ENCODE results near the gene RASGRP2. TPM values are rescaled to one million over a fixed set of nuclear protein-coding genes. Genes with fewer than 3 reads are reported as not detected.

Gene RASGRP2
- total RNA-seq, 1 donor from 2014 or later = 12.0 TPM

GRCh38 chr11:64726211-64726641 is 17.7 kb downstream of the RASGRP2 start:
- Histone ChIP-seq H3K36me3 (ENCODE audit: control insufficient read depth in 3 of 3, insufficient read depth in 3 of 3, low read length in 3 of 3) (peaks cover 3% of the 10 kb centered on the region in 3 donors), H3K27me3 (ENCODE audit: control insufficient read depth in 3 of 3, insufficient read depth in 3 of 3, low read length in 3 of 3) (peaks cover 11 to 13% (median 12%) of the 10 kb centered on the region in 3 donors), H3K9me3 (ENCODE audit: control insufficient read depth in 3 of 3, low read length in 3 of 3) (no peaks in the 10 kb centered on the region), H3K27ac (ENCODE audit: low read depth, low read length) (no peak overlapping the region), H3K4me3 (ENCODE audit: low read length in 3 of 3) (no peak overlapping the region), H3K4me1 (ENCODE audit: control insufficient read depth in 3 of 3, insufficient read depth in 3 of 3, low read length in 3 of 3) (peaks cover 0 to 5% (median 4%) of the 10 kb centered on the region in 3 donors), H3K9ac (ENCODE audit: low read depth in 1 of 3, low read length in 3 of 3) (no peak overlapping the region)

DNA sequence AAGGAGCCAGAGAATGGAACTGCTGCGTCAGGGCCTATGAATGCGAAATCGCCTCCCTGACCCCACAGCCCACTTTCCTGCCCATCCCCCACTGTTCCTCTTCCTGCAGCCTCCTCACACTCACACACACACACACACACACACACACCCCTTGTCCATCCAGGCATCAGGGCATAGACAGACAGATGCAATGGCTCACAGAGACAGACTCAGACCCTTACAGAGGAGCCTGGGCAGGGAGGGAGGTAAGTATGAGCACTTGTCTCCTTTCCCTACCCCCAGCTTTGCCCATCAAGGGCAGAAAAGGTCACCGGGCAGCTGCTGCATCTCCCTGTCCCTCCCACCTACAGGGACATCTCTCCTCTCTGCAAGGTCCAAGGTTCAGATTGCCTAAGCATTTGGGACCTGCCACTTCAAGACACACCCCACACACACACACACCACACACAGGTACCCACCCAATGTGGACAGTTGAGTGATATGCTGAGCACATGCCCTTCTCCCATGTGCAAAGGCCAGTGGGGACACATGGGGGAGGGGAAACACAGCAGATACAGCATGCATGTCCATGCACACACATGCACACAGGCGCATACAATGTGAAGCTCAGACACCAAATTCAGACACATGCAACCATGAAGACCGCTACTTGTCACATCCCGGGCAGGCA is 18.9 kb downstream of the RASGRP2 start:
- peaks cover 0 to 5% (median 4%) of the 10 kb centered on the region in 3 donors for H3K4me1 ChIP-seq (ENCODE audit: control insufficient read depth in 3 of 3, insufficient read depth in 3 of 3, low read length in 3 of 3)
- H3K27ac ChIP-seq (ENCODE audit: low read depth, low read length) = no peak overlapping the region
- no peaks in the 10 kb centered on the region for H3K9me3 ChIP-seq (ENCODE audit: control insufficient read depth in 3 of 3, low read length in 3 of 3)
- H3K4me3 ChIP-seq (ENCODE audit: low read length in 3 of 3) = no peak overlapping the region
- H3K9ac ChIP-seq (ENCODE audit: low read depth in 1 of 3, low read length in 3 of 3) = no peak overlapping the region
- H3K36me3 ChIP-seq (ENCODE audit: control insufficient read depth in 3 of 3, insufficient read depth in 3 of 3, low read length in 3 of 3) = peaks cover 0 to 3% (median 0%) of the 10 kb centered on the region in 3 donors
- peaks cover 22 to 23% (median 22%) of the 10 kb centered on the region in 3 donors for H3K27me3 ChIP-seq (ENCODE audit: control insufficient read depth in 3 of 3, insufficient read depth in 3 of 3, low read length in 3 of 3)

DNA sequence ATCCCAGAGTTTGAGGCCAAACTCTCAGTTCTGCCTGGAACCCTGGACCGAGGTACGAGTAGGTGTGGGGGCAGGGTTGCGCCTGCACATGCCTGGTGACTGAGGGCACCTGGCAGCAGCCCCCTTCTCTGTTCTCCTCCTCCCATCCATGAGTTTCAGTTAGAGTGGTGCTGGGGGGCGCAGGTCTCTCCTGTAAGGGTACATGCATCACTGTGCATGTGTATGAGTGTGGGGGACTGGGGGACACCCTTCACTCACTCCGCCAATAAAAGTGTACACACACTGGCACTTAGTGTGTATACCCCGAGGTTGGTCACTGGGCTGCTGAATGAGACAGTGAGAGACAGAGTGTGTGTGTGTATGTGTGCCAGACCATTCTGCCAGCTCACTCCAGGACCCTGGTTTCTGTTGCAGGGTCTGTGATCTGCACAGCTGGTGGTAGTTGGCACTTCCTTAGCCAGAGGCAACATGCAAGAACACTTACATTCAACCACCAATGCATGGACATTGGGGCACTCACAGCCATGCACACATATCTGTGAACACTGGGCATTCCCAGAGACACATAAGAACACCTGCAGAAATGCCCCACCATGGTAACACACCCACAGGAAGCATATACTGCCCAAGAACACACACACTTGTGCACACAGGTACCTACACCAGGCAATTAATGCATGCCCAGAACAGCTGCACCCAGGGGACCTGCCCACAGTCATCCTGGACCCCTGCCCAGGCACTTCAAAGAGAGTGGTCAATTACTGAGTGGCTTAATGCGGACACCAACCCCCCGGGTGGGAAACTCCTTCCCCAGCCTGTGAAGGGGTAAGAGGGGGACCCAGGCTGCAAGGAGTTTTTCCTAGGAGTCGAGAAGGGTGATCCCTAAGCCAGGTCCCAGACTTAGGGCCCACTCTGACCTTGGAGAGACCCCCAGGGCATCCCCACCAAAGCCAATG is 19.8 kb downstream of the RASGRP2 start:
- Histone ChIP-seq H3K4me1 (ENCODE audit: control insufficient read depth in 3 of 3, insufficient read depth in 3 of 3, low read length in 3 of 3) (peaks cover 0 to 5% (median 4%) of the 10 kb centered on the region in 3 donors), H3K27me3 (ENCODE audit: control insufficient read depth in 3 of 3, insufficient read depth in 3 of 3, low read length in 3 of 3) (peaks cover 27 to 31% (median 30%) of the 10 kb centered on the region in 3 donors), H3K9ac (ENCODE audit: low read depth in 1 of 3, low read length in 3 of 3) (no peak overlapping the region), H3K9me3 (ENCODE audit: control insufficient read depth in 3 of 3, low read length in 3 of 3) (no peaks in the 10 kb centered on the region), H3K27ac (ENCODE audit: low read depth, low read length) (no peak overlapping the region), H3K36me3 (ENCODE audit: control insufficient read depth in 3 of 3, insufficient read depth in 3 of 3, low read length in 3 of 3) (peaks cover 0 to 3% (median 0%) of the 10 kb centered on the region in 3 donors), H3K4me3 (ENCODE audit: low read length in 3 of 3) (no peak overlapping the region)

GRCh38 chr11:64723117-64723906 is 20.6 kb downstream of the RASGRP2 start, which contains the start of gene NRXN2:
NRXN2 (minus strand) TSS chr11:64723197; CDS start chr11:64713699, 9,498 bp downstream.
- H3K27ac ChIP-seq (ENCODE audit: low read depth, low read length) = no peak within 1 kb of the TSS
- no peaks in the 10 kb centered on the region for H3K36me3 ChIP-seq (ENCODE audit: control insufficient read depth in 3 of 3, insufficient read depth in 3 of 3, low read length in 3 of 3)
- H3K9ac ChIP-seq (ENCODE audit: low read depth in 1 of 3, low read length in 3 of 3) = peak within 1 kb of the TSS; percentile 10 to 62 (median 45)
- H3K27me3 ChIP-seq (ENCODE audit: control insufficient read depth in 3 of 3, insufficient read depth in 3 of 3, low read length in 3 of 3) = peaks cover 31 to 39% (median 36%) of the 10 kb centered on the region in 3 donors
- peak within 1 kb of the TSS; percentile 7 to 73 (median 61) for H3K4me3 ChIP-seq (ENCODE audit: low read length in 3 of 3)
- peaks cover 0 to 5% (median 4%) of the 10 kb centered on the region in 3 donors for H3K4me1 ChIP-seq (ENCODE audit: control insufficient read depth in 3 of 3, insufficient read depth in 3 of 3, low read length in 3 of 3)
- H3K9me3 ChIP-seq (ENCODE audit: control insufficient read depth in 3 of 3, low read length in 3 of 3) = no peaks in the 10 kb centered on the region

DNA sequence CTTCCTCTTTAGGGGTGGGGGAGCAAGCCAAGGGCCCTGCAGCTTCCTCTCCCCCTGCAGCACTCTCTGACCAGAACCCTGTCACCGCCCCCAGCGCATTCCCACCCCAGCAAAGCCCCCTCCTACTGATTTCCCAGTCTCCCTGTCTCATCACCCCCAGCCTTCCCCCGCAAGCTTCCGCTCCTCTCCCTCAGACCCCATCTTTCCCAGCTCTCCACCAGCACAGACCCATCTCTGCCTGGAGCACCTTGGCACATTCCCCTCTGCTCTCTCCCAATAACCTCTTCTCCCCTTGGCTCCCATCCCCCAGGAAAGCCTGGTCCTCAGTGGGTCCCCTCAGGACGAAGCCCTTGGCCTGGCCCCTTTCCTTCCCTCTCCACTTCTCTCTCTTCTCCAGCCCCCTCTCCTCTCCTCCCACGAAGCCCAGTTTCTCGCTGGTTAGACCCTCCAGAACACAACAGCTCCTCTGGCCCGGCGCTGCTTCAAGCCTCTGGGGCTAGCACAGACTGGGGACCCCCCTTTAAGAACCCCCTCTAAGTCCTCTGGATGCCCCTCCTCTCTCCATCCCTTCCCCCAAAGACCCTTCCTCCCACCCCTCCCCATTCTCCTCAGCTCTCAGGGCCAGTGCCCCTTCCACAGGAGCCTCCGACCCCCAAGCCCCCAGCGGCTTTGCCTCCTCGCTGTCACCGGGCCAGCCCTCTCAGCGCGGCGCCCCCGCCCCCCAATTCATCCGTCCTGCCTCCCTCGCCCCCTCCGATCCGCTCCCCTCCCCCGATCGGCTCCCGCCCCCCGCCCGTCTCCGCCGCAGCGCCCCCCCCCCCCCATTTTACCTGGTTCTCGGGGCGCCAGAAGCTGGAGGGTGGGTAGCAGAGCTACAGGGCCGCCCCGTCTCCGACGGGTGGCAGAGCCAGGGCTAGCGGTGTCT is 21.5 kb downstream of the RASGRP2 start:
- Histone ChIP-seq H3K9me3 (ENCODE audit: control insufficient read depth in 3 of 3, low read length in 3 of 3) (no peaks in the 10 kb centered on the region), H3K9ac (ENCODE audit: low read depth in 1 of 3, low read length in 3 of 3) (no peak overlapping the region), H3K36me3 (ENCODE audit: control insufficient read depth in 3 of 3, insufficient read depth in 3 of 3, low read length in 3 of 3) (no peaks in the 10 kb centered on the region), H3K4me3 (ENCODE audit: low read length in 3 of 3) (no peak overlapping the region), H3K27ac (ENCODE audit: low read depth, low read length) (no peak overlapping the region), H3K4me1 (ENCODE audit: control insufficient read depth in 3 of 3, insufficient read depth in 3 of 3, low read length in 3 of 3) (peaks cover 0 to 5% (median 4%) of the 10 kb centered on the region in 3 donors), H3K27me3 (ENCODE audit: control insufficient read depth in 3 of 3, insufficient read depth in 3 of 3, low read length in 3 of 3) (peaks cover 39 to 47% (median 45%) of the 10 kb centered on the region in 3 donors)

DNA sequence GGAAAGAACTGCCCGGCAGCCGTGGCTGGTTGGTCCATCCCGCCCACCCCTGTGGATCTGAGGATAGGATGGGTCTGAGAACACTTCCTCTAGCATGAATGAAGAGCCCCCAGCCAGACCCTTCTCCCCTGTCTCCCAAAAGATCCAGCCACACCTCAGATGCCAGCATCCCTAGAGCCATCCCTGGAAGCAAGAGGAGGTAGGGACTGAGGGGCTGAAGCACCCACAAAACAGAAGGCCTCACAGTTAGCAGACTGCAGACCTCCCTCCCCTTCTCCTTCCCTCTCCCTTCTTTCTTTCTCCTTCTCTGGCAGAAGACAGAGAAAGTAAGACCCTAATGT is 22.6 kb downstream of the RASGRP2 start:
- Histone ChIP-seq H3K9me3 (ENCODE audit: control insufficient read depth in 3 of 3, low read length in 3 of 3) (no peaks in the 10 kb centered on the region), H3K27ac (ENCODE audit: low read depth, low read length) (no peak overlapping the region), H3K9ac (ENCODE audit: low read depth in 1 of 3, low read length in 3 of 3) (no peak overlapping the region), H3K4me1 (ENCODE audit: control insufficient read depth in 3 of 3, insufficient read depth in 3 of 3, low read length in 3 of 3) (peaks cover 0 to 5% (median 4%) of the 10 kb centered on the region in 3 donors), H3K36me3 (ENCODE audit: control insufficient read depth in 3 of 3, insufficient read depth in 3 of 3, low read length in 3 of 3) (no peaks in the 10 kb centered on the region), H3K27me3 (ENCODE audit: control insufficient read depth in 3 of 3, insufficient read depth in 3 of 3, low read length in 3 of 3) (peaks cover 46 to 58% (median 56%) of the 10 kb centered on the region in 3 donors), H3K4me3 (ENCODE audit: low read length in 3 of 3) (no peak overlapping the region)

- no peak overlapping the region for H3K27ac ChIP-seq (ENCODE audit: low read depth, low read length)
- H3K4me1 ChIP-seq (ENCODE audit: control insufficient read depth in 3 of 3, insufficient read depth in 3 of 3, low read length in 3 of 3) = peaks cover 0 to 5% (median 4%) of the 10 kb centered on the region in 3 donors
- no peak overlapping the region for H3K9ac ChIP-seq (ENCODE audit: low read depth in 1 of 3, low read length in 3 of 3)
- no peak overlapping the region for H3K4me3 ChIP-seq (ENCODE audit: low read length in 3 of 3)
- H3K27me3 ChIP-seq (ENCODE audit: control insufficient read depth in 3 of 3, insufficient read depth in 3 of 3, low read length in 3 of 3) = peaks cover 50 to 61% (median 60%) of the 10 kb centered on the region in 3 donors
- no peaks in the 10 kb centered on the region for H3K36me3 ChIP-seq (ENCODE audit: control insufficient read depth in 3 of 3, insufficient read depth in 3 of 3, low read length in 3 of 3)
- no peaks in the 10 kb centered on the region for H3K9me3 ChIP-seq (ENCODE audit: control insufficient read depth in 3 of 3, low read length in 3 of 3)
Observed at GRCh38 chr11:64720640-64721358, 23.1 kb downstream of the RASGRP2 start.

GRCh38 chr11:64720167-64720566 is 23.8 kb downstream of the RASGRP2 start:
- Histone ChIP-seq H3K4me3 (ENCODE audit: low read length in 3 of 3) (no peak overlapping the region), H3K36me3 (ENCODE audit: control insufficient read depth in 3 of 3, insufficient read depth in 3 of 3, low read length in 3 of 3) (no peaks in the 10 kb centered on the region), H3K9me3 (ENCODE audit: control insufficient read depth in 3 of 3, low read length in 3 of 3) (no peaks in the 10 kb centered on the region), H3K27me3 (ENCODE audit: control insufficient read depth in 3 of 3, insufficient read depth in 3 of 3, low read length in 3 of 3) (peaks cover 57 to 67% (median 67%) of the 10 kb centered on the region in 3 donors), H3K9ac (ENCODE audit: low read depth in 1 of 3, low read length in 3 of 3) (no peak overlapping the region), H3K4me1 (ENCODE audit: control insufficient read depth in 3 of 3, insufficient read depth in 3 of 3, low read length in 3 of 3) (peaks cover 0 to 5% (median 4%) of the 10 kb centered on the region in 3 donors), H3K27ac (ENCODE audit: low read depth, low read length) (no peak overlapping the region)
